Natural killer cell (primary cell): Measurements from ENCODE around the gene AUTS2. TPM values are rescaled to one million over a fixed set of nuclear protein-coding genes. Genes with fewer than 3 reads are reported as not detected.

Source experiments
- ATAC-seq, 3 donors: fragments of 150-1000 bp in 2 of 3; fragments of 200-7000 bp in 1 of 3; cut with Tn5 transposase; 1 replicate in 1 of 3; 2 replicates in 2 of 3; pipeline ENCODE4 v1.10.0; 2021; ENCODE audit warnings: mild to moderate bottlenecking in 2 of 3, moderate library complexity in 2 of 3
- DNase-seq, 2 donors: peaks; one replicate each; pipeline versions ENCODE4 v3.0.0 to v3.0.0-alpha.2; 2013 to 2021; ENCODE audit warnings: mixed read lengths in 1 of 2
- H3K27ac ChIP-seq: one replicate; pipeline ENCODE4 v1.5.1; 2013; ENCODE audit warnings: mild to moderate bottlenecking, low read length
- H3K27me3 ChIP-seq: one replicate; pipeline ENCODE4 v1.6.1; 2013; ENCODE audit warnings: low read length; ENCODE audit not compliant: control insufficient read depth, insufficient read depth
- H3K36me3 ChIP-seq: one replicate; pipeline ENCODE4 v1.6.1; 2013; ENCODE audit warnings: low read length; ENCODE audit not compliant: control insufficient read depth, insufficient read depth
- H3K4me1 ChIP-seq: one replicate; pipeline ENCODE4 v1.6.1; 2013; ENCODE audit warnings: low read length; ENCODE audit not compliant: control insufficient read depth, insufficient read depth
- H3K4me3 ChIP-seq: one replicate; pipeline ENCODE4 v1.5.1; 2013; ENCODE audit warnings: low read length
- H3K9me3 ChIP-seq: one replicate; pipeline ENCODE4 v1.6.1; 2013; ENCODE audit warnings: low read length; ENCODE audit not compliant: control insufficient read depth, insufficient read depth
- H3K27ac Mint-ChIP-seq, 2 donors: one replicate each; pipeline ENCODE4 v1.8.0; 2022; ENCODE audit warnings: mild to moderate bottlenecking in 2 of 2, mixed read lengths in 2 of 2, moderate library complexity in 1 of 2
- H3K27me3 Mint-ChIP-seq, 2 donors: one replicate each; pipeline ENCODE4 v1.8.0; 2022; ENCODE audit warnings: low read depth in 2 of 2, mixed read lengths in 2 of 2
- H3K36me3 Mint-ChIP-seq: one replicate; pipeline ENCODE4 v1.8.0; 2022; ENCODE audit warnings: mixed read lengths
- H3K4me1 Mint-ChIP-seq, 2 donors: one replicate each; pipeline ENCODE4 v1.8.0; 2022; ENCODE audit warnings: mixed read lengths in 2 of 2
- H3K4me3 Mint-ChIP-seq: one replicate; pipeline ENCODE4 v1.8.0; 2022; ENCODE audit warnings: mild to moderate bottlenecking, moderate library complexity, mixed read lengths
- H3K9me3 Mint-ChIP-seq, 2 donors: one replicate each; pipeline ENCODE4 v1.8.0; 2022; ENCODE audit warnings: mixed read lengths in 2 of 2
- CTCF ChIP-seq: fragments of 200-600 bp; IDR thresholded peaks from one replicate; pipeline ENCODE4 v1.8.0; 2022; ENCODE audit warnings: antibody characterized with exemption
- WGBS: methylation state at CpG from one replicate; pipeline ENCODE4 v1.1.7; 2013; ENCODE audit warnings: missing lambda C conversion rate; ENCODE audit not compliant: insufficient coverage; 5-methylcytosine and 5-hydroxymethylcytosine counted together
- intact Hi-C: fragments of 100-400 bp; cut with micrococcal nuclease; formaldehyde crosslinking; loops from one replicate; pipeline ENCODE4 v1.14.2; 2022
- total RNA-seq, 4 donors: library from RNA; stranded (reverse); fragments of 120-200 nt in 1 of 4; gene quantifications; one replicate each; pipeline versions ENCODE4 v1.2.3 to v1.2.4, GENCODE V29; 2013 to 2022

The AUTS2 gene
- total RNA-seq, 3 donors from 2014 or later (not counting 1 experiment from before 2014, with no cell fraction given): 147 to 197 (median 155) TPM

GRCh38 chr7:70607759-70608158 is 1009.5 kb downstream of the AUTS2 start:
- H3K27me3 ChIP-seq: no peaks in the 10 kb centered on the region
- Mint-ChIP-seq H3K9me3 (no peaks in the 10 kb centered on the region), H3K27ac (no peak overlapping the region), H3K4me3 (no peak overlapping the region), H3K27me3 (peaks cover 2 to 8% of the 10 kb centered on the region in 2 donors), H3K4me1 (no peaks in the 10 kb centered on the region), H3K36me3 (no peaks in the 10 kb centered on the region)
- no peak overlapping the region for H3K27ac ChIP-seq
- H3K4me1 ChIP-seq: no peaks in the 10 kb centered on the region
- 75% methylated on average over 1 of the region's 1 CpG for WGBS
- H3K36me3 ChIP-seq: no peaks in the 10 kb centered on the region
- no peak for TF ChIP-seq CTCF
- intact Hi-C loops: no loop called here
- H3K9me3 ChIP-seq: no peaks in the 10 kb centered on the region
- no peak overlapping the region for H3K4me3 ChIP-seq
- no peak for ATAC-seq
- DNase-seq: no peak

GRCh38 chr7:70608229-70608628 is 1010.0 kb downstream of the AUTS2 start:
- ATAC-seq (no peak), DNase-seq (no peak)
- Histone ChIP-seq H3K9me3 (no peaks in the 10 kb centered on the region), H3K4me1 (no peaks in the 10 kb centered on the region), H3K27ac (no peak overlapping the region), H3K4me3 (no peak overlapping the region), H3K36me3 (no peaks in the 10 kb centered on the region), H3K27me3 (no peaks in the 10 kb centered on the region)
- Mint-ChIP-seq H3K27ac (no peak overlapping the region), H3K36me3 (no peaks in the 10 kb centered on the region), H3K27me3 (peaks cover 2 to 8% of the 10 kb centered on the region in 2 donors), H3K9me3 (no peaks in the 10 kb centered on the region), H3K4me1 (peaks cover 2 to 3% of the 10 kb centered on the region in 2 donors), H3K4me3 (no peak overlapping the region)
- intact Hi-C loops: no loop called here
- WGBS: 77% methylated on average over 3 of the region's 3 CpGs
- no peak for TF ChIP-seq CTCF

- WGBS: 94% methylated on average over 5 of the region's 5 CpGs
- peaks cover 2 to 8% of the 10 kb centered on the region in 2 donors for H3K27me3 Mint-ChIP-seq
- H3K9me3 Mint-ChIP-seq: no peaks in the 10 kb centered on the region
- peak overlapping the region in 1 of 2 donors; percentile 48 for H3K27ac Mint-ChIP-seq
- H3K4me1 ChIP-seq: peaks cover 4% of the 10 kb centered on the region
- ATAC-seq (no peak), DNase-seq (no peak)
- no peak overlapping the region for H3K27ac ChIP-seq
- no peak overlapping the region for H3K4me3 Mint-ChIP-seq
- no peaks in the 10 kb centered on the region for H3K9me3 ChIP-seq
- TF ChIP-seq CTCF: no peak
- H3K36me3 Mint-ChIP-seq: no peaks in the 10 kb centered on the region
- no peak overlapping the region for H3K4me3 ChIP-seq
- H3K27me3 ChIP-seq: no peaks in the 10 kb centered on the region
- no peaks in the 10 kb centered on the region for H3K36me3 ChIP-seq
- H3K4me1 Mint-ChIP-seq: peaks cover 4 to 5% of the 10 kb centered on the region in 2 donors
- intact Hi-C loops: no loop called here
Measured at GRCh38 chr7:70612811-70613210, 1014.5 kb downstream of the AUTS2 start.
